Vagina (tissue), 2 donors: ENCODE results near the gene NINL.

Source experiments
- CTCF ChIP-seq, 3 experiments: fragments of 450-650 bp in 2 of 3; fragments of 200-600 bp in 1 of 3; sonication (generic) in 1 of 3; IDR thresholded peaks; one replicate each; pipeline ENCODE4 v1.5.1; 2017 to 2019; ENCODE audit warnings: antibody characterized with exemption in 3 of 3, mild to moderate bottlenecking in 2 of 3, moderate library complexity in 2 of 3
- POLR2A ChIP-seq, 2 donors: fragments of 450-650 bp; IDR thresholded peaks; one replicate each; pipeline ENCODE4 v1.6.1; 2017; ENCODE audit warnings: antibody characterized with exemption in 2 of 2, mild to moderate bottlenecking in 2 of 2, moderate library complexity in 2 of 2
- POLR2AphosphoS5 ChIP-seq, 2 donors: sonication (generic); formaldehyde crosslinking; IDR thresholded peaks; one replicate each; pipeline ENCODE4 v1.9.0; 2017; ENCODE audit warnings: antibody characterized with exemption in 2 of 2, mild to moderate bottlenecking in 2 of 2, low read depth in 1 of 2; ENCODE audit not compliant: insufficient read depth in 1 of 2

- TF ChIP-seq CTCF (IDR thresholded peaks at IDR 0.05) (no peak), POLR2A (IDR thresholded peaks at IDR 0.05) (no peak), POLR2AphosphoS5 (IDR thresholded peaks at IDR 0.05; ENCODE audit: insufficient read depth in 1 of 2, low read depth in 1 of 2) (no peak)
These were observed 51.2 kb downstream of the NINL start for GRCh38 chr20:25533920-25534700.
